ENCODE results near the gene GJC2. TPM values are rescaled to one million over a fixed set of nuclear protein-coding genes. Genes with fewer than 3 reads are reported as not detected.

The GJC2 gene
- total RNA-seq, 2 donors from 2014 or later: 0.16 to 0.86 TPM

DNA sequence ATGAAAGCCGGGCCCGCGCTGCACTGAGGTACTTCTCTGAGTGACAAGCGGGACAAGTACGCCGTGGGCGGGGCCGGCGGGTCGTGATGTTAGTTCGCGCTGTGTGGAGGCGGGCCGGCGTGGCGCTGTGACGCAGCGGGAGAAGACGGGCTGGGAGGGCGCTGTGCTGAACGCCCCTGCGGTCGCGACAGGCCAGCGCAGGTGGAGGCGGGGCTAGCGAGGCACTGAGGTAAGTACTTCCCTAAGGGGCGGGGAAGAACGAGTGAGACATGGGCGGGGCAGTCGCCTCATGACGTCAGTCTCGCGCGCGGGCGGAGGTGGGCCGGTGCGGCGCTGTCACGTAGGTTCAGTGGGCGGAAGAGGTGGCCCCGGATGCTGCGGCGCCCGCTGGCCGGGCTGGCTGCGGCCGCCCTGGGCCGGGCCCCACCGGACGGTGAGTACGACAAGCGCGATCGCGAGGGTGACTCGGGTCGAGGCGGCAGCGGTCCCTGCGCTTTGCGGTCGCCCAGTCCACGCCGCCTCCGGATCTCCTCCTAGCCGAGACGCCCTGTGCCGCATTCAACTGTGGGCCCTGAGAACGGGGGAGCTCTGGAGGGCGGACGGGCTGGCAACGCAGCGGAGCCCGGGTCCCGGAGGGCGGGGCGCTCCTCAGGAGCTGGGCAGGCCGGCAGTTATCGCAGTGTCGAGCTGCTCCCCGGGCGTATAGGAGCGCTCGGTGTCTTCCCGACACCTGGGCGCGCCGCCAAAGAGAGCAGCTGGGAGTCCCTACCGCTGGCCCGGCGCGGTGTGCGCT lies 9.6 kb upstream of the GJC2 start, which contains the start of gene GUK1:
Gene GUK1 (plus strand): TSS at position 349 of the 793 bp plus-strand sequence. CDS start 24 bp downstream, at position 373.
- H3K27ac Mint-ChIP-seq: peak within 1 kb of the TSS; percentile 95 to 97
- DNase-seq (ENCODE audit: low spot score in 2 of 2): peak; percentile 99 to 100
- no peaks in the 10 kb centered on the region for H3K9me3 Mint-ChIP-seq
- H3K36me3 Mint-ChIP-seq: peaks cover 9 to 11% of the 10 kb centered on the region in 2 donors
- peak; percentile 90 to 94 for ATAC-seq

DNA sequence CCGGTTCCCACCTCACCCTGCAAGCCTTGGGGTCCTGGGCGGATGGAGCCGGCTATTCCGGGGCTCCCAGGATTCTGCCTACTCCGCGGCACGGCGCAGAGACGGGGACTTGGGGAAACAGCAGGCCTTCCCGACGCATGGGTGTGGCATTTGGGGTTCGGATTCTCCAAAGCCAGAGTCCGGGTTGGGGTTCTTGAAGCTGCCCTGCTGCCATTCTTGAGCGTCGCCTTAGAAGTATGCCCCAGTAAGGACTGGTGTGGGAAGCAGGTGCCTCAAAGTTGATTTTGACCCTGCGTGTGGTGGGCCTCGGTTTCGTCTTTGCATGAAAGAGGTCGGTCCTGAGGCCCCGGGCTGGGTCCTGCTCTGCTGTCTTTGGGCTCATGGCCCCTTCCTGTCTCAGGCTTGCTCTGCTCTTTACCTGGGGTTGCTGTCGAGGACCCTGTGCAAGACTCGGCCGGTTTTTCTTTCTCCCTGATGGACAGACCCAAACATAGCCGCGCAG lies 9.0 kb upstream of the GJC2 start:
- peak in 1 of 2 donors; percentile 64 for DNase-seq (ENCODE audit: low spot score in 2 of 2)
- Mint-ChIP-seq H3K9me3 (no peaks in the 10 kb centered on the region), H3K27ac (peak overlapping the region; percentile 95 to 97), H3K36me3 (peaks cover 9 to 11% of the 10 kb centered on the region in 2 donors)
- no peak for ATAC-seq

DNA sequence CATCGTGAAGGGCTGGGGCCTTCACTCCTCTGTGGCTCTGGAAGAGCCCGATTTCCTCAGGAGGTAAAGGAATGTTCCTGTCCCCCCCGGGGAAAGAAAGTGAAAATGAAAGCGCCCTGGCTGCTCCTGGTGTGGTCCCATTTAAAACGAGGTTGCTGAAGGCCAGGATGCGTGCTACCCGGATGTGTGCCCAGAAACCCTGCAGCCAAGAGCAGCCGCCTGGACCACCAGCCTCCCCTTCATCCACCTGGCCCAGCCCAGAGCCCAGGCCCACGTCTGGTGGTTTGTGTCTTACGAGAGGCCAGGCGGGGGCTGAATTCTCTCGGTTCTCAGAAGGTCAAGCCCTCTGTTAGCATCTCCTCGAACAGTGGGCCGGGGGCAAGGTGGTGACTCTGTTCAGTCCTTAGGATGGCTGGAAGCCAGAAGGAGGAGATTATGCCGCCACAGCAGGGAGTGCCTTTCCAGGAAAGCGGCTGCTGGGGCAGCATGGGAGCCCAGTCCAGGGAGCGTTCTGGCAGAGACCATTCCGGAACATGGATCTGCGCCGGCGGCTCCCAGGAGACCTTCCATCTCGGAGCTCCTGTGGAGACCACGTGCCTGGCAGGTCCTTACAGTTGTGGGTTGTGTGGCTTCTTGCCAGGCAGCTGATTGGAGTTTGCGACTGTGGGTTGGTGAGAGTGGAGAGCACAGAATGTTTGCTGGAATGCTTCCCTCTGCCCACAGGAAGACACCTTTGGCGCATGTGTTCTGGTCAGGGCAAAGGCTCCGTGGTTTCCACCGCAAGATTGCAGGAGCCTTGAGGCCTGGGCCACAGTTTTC lies 8.3 kb upstream of the GJC2 start:
- DNase-seq (ENCODE audit: low spot score in 2 of 2): peak in 1 of 2 donors; percentile 64
- ATAC-seq: no peak
- Mint-ChIP-seq H3K36me3 (peaks cover 9 to 11% of the 10 kb centered on the region in 2 donors), H3K27ac (peak overlapping the region; percentile 95 to 97), H3K9me3 (no peaks in the 10 kb centered on the region)

DNA sequence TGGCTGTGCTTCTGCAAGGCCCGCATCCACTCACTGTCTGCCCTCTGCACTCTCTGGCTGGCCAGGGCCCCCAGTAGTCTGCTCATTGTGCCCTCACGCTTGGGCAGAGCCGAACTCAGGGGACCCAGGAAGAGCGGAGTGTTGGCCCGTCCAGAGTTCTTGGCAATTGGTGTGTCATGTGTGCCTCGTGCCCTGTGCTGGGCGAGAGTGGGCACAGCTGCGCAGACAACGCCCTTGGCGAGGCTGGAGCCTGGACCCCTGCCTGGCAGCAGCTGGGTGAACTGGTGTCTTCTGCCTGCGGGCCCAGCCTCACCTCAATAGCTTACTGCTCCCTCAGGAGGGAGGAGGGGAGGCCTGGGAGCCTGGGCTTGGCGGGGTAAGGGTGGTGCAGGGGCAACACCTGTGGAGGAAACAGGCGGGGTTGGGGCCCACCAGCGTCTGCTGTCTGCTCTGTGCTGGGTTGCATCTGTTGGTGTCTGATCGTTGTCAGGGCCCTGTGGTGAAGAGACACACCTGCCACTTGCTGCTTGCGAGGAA lies 7.5 kb upstream of the GJC2 start:
- Mint-ChIP-seq H3K36me3 (peaks cover 9 to 11% of the 10 kb centered on the region in 2 donors), H3K9me3 (no peaks in the 10 kb centered on the region), H3K27ac (peak overlapping the region; percentile 39 to 95)
- DNase-seq (ENCODE audit: low spot score in 2 of 2) (peak in 1 of 2 donors; percentile 54), ATAC-seq (no peak)

DNA sequence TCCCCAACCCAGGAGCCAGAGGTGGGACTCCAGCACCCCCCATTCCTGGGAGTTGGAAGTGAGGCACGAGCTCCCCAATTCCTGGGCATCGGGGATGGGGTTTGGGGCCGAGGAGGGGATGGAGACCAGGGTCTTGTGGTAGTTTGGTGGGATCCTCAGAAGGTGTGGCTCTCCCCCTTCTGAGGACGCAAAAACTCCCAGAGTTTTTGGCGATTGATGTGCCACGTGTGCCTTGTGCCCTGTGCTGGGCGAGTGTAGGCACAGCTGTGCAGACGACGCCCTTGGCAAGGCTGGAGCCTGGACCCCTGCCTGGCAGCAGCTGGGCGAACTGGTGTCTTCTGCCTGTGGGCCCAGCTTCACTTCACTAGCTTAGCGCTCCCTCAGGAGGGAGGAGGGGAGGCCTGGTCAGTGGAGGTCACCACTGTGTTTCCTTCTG lies 7.0 kb upstream of the GJC2 start:
- no peaks in the 10 kb centered on the region for H3K9me3 Mint-ChIP-seq
- DNase-seq (ENCODE audit: low spot score in 2 of 2): no peak
- ATAC-seq: no peak
- H3K36me3 Mint-ChIP-seq: peaks cover 9 to 11% of the 10 kb centered on the region in 2 donors
- H3K27ac Mint-ChIP-seq: peak overlapping the region; percentile 39 to 95

DNA sequence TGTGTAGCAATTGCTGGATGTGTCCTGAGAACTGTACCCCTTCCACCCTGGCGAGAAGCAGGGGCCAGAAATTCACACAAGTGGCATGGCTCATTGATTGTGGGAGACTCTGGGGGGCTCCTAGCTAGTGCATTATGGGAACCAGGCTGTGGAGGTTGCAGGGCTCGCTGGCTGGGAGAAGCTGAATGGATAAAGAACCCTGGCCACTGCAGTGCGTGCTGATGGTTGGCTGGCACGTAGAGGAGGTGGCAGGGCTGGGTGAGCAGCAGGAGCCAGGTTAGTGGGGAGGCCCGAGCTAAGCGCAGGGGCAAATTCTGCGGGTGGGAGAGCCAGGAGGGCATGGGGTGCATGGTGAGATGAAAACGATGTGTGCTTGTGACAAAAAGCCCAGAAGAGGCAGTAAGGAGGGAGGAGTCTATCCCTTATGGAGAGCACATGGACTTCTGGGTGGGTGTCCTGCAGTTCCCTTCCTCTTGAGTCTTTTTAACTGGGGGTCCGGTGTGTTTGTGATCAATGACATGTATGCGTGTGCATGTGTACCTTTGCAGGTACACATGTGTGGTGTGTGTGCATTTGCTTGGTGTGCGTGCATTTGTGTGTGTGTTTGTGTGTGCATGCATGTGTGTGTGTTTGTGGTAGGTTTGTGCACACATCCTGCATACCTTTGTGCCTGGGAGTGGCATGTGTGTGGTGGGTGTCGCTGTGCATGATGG lies 6.1 kb upstream of the GJC2 start:
- Mint-ChIP-seq H3K9me3 (no peaks in the 10 kb centered on the region), H3K27ac (peak overlapping the region; percentile 60 to 95), H3K36me3 (peaks cover 9 to 11% of the 10 kb centered on the region in 2 donors)
- ATAC-seq (no peak), DNase-seq (ENCODE audit: low spot score in 2 of 2) (no peak)

DNA sequence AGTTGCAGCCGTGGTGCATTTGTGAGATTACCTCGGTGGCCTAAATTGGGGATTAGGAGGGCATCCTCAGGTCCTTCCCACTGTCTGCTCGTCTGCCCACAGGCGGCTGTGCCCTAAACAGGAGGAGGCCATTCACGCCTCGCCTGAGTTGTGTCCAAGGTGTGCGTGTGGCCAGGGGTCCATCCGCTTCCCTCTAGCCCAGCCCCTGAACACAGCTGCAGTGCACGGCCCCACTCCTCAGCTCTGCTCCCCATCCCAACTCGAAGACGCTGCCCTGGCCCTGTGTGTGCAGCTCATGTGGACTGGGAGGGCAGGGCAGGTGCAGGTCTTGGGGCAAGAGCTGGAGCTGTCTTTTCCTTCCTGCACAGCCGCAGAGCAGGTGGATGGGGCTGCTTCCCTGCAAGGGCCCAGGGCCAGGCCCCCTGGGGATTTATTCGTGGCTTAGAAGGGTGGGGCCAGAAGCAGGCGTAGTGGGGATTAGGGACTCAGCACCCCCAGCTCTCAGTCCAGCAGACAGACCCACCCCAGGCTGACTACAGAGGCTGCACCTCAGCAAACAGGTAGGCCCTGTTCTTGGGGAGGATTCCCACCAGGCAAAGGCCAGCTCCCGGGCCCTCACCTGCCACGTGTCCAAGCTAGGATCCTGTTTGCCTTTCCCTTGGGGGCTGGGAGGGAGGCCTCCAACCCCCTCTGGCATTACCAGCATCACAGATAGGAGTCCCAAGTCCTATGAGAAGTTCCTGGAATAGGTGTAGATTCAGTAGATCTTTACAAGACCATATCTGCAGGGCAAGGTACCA lies 5.3 kb upstream of the GJC2 start:
- peak overlapping the region in 1 of 2 donors; percentile 60 for H3K27ac Mint-ChIP-seq
- H3K9me3 Mint-ChIP-seq: no peaks in the 10 kb centered on the region
- peaks cover 9 to 11% of the 10 kb centered on the region in 2 donors for H3K36me3 Mint-ChIP-seq
- ATAC-seq: no peak
- peak in 1 of 2 donors; percentile 52 for DNase-seq (ENCODE audit: low spot score in 2 of 2)

DNA sequence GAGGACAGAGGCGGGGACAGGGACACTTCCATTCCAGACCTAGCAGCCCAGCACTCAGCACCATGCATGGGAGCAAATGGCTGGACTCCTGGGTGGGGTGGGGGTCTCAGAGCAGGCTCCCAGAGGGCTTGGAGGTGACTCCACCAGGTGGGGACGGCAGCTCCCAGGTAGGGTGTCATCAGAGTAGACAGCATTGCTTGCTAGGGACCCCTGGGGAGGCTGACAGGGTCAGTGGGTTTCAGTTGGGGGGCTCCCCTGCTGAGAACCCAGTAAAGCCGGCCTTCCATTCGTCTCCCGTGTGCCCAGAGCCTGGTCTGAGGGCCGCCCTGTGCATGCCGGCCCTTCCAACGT lies 4.8 kb upstream of the GJC2 start:
- Mint-ChIP-seq H3K27ac (peak overlapping the region in 1 of 2 donors; percentile 60), H3K36me3 (peaks cover 9 to 11% of the 10 kb centered on the region in 2 donors), H3K9me3 (no peaks in the 10 kb centered on the region)
- ATAC-seq (no peak), DNase-seq (ENCODE audit: low spot score in 2 of 2) (no peak)

DNA sequence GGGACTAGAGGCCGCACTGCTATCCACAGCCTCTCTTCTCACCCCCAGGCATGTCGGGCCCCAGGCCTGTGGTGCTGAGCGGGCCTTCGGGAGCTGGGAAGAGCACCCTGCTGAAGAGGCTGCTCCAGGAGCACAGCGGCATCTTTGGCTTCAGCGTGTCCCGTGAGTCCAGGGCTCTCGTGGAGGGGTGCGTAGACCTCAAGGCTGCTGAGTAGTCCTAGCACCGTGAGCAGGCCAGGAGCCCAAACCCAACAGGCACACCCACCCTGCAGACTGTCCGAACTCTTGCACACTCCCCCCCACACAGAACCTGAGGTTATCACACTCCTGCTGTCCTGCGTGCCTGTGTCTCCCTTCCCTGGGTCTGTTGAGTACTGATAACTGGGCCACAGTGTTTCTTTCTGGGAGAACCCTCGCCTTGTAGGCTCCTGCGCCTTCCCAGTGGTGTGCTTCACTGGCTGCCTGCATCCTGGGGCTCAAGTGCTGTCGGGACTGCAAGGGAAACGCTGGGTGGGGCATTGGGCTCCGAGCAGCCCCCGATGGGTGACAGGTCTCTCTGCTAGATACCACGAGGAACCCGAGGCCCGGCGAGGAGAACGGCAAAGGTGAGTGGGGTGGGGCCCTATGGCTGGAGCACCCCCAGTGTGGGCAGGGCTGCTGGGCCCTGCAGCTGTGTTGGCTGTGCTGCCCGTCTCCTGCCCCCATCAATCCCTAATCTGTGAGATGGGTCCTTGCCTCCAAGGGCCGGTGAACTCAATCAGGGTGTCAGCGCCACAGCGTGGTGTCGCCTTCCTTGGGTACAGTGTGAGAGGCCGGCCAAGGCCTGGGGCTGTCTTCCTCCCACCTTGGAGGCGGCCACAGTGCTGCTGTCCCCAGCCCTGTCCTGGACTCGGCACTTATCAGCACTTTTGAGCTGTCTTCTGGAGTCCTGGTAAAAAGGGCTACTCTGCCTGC lies 4.0 kb upstream of the GJC2 start:
- Mint-ChIP-seq H3K27ac (no peak overlapping the region), H3K36me3 (peaks cover 8% of the 10 kb centered on the region in 2 donors), H3K9me3 (no peaks in the 10 kb centered on the region)
- DNase-seq (ENCODE audit: low spot score in 2 of 2) (peak in 1 of 2 donors; percentile 50), ATAC-seq (no peak)

DNA sequence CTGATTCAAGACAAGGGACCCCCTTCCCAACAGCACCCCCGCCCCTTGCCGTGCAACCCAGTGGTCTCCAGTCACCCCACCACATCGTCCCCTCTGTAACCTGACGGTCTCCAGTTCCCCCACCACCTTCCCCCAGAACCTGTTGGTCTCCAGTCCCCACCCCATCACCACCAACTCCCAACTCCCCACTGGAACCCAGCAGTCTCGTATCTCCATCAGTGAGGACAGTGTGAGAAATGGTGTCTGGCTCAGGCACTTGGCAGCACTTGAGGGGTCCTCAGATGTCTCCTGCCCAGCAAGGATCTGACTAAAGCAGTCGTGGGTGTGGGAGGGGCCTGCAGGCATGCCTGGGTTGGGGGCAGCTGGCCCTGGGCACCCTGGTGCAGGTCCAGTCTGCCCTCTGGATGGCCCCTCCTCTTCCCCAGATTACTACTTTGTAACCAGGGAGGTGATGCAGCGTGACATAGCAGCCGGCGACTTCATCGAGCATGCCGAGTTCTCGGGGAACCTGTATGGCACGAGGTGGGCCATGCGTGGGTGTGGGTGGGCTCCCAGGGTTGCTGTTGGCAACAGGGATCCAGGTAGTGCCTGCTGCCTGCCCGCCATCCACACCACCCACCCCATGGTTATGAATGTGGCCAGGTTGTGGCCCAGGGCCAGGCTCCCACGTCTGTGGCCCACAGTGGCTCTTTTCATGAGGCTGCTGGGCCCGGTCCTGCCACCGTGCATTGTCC lies 3.1 kb upstream of the GJC2 start:
- ATAC-seq (no peak), DNase-seq (ENCODE audit: low spot score in 2 of 2) (no peak)
- H3K27ac Mint-ChIP-seq: no peak overlapping the region
- H3K36me3 Mint-ChIP-seq: peaks cover 0 to under 1% of the 10 kb centered on the region in 2 donors
- H3K9me3 Mint-ChIP-seq: no peaks in the 10 kb centered on the region

DNA sequence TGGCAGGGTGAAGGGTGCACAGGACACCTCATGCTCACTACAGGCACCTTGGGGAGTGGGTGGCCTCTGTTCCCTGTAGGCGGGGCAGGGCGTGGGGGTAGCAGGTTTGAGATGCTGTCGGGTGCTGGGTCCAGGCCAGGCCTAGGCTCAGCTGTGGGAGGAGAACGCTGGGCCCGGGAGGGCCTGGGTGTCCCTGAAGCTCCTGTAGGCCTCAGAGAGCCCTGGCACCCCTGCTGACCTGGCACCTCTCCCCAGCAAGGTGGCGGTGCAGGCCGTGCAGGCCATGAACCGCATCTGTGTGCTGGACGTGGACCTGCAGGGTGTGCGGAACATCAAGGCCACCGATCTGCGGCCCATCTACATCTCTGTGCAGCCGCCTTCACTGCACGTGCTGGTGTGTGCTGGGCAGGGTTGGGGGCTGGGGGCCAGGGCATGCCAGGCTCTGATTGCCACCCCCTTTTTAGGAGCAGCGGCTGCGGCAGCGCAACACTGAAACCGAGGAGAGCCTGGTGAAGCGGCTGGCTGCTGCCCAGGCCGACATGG lies 2.5 kb upstream of the GJC2 start:
- Mint-ChIP-seq H3K36me3 (no peaks in the 10 kb centered on the region), H3K9me3 (no peaks in the 10 kb centered on the region), H3K27ac (no peak overlapping the region)
- no peak for ATAC-seq
- DNase-seq (ENCODE audit: low spot score in 2 of 2): no peak

DNA sequence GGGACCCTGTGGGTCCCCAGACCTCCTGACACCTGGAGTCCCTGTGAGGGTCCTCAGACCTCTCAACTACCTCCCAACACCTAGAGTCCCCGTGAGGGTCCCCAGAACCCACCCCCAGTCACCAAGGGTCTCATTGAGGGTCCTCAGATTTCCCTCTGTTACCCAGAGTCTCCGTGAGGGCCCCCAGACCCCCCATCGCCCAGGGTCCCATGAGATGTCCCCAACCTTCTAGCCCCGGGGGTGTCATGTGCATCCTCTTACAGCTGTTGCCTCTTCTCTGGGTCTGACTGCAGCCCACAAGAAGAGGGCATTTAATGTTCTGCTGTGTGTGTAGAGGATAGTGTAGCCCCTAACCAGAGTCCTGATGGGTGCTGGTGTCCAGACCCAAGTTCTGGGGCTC lies 2.0 kb upstream of the GJC2 start:
- no peaks in the 10 kb centered on the region for H3K36me3 Mint-ChIP-seq
- no peak for DNase-seq (ENCODE audit: low spot score in 2 of 2)
- no peak overlapping the region for H3K27ac Mint-ChIP-seq
- H3K9me3 Mint-ChIP-seq: no peaks in the 10 kb centered on the region
- no peak for ATAC-seq

DNA sequence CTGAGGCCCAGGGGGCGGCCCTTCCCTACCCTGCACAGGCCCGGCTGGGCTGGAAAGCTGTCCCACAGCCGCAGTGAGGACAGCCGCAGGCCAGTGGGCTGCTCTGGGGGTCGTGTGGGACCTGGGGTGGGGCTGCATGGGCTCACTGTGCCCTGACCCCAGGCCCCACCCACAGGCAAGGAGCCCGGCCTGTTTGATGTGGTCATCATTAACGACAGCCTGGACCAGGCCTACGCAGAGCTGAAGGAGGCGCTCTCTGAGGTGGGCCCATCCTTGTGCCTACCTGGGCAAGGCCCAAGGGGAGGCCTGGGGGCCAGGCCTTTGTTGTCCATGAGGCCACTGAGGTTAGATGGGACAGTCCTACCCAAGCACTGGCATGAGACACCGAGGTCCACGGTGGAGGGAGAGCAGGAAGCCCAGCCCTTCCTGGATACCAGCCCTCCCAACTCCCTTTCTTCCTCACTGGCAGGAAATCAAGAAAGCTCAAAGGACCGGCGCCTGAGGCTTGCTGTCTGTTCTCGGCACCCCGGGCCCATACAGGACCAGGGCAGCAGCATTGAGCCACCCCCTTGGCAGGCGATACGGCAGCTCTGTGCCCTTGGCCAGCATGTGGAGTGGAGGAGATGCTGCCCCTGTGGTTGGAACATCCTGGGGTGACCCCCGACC lies 1.4 kb upstream of the GJC2 start:
- Mint-ChIP-seq H3K27ac (no peak overlapping the region), H3K36me3 (no peaks in the 10 kb centered on the region), H3K9me3 (no peaks in the 10 kb centered on the region)
- no peak for ATAC-seq
- peak in 1 of 2 donors; percentile 54 for DNase-seq (ENCODE audit: low spot score in 2 of 2)

All from activated naive CD4-positive, alpha-beta T cell treated with anti-CD3 and anti-CD28 coated beads, Interleukin-2, amount 50 U/mL, for 72 hours (primary cell).